Natural killer cell (primary cell): Measurements from ENCODE around the gene FAM13A. TPM values are rescaled to one million over a fixed set of nuclear protein-coding genes. Genes with fewer than 3 reads are reported as not detected.

Experiments used
- ATAC-seq, 3 donors: fragments of 150-1000 bp in 2 of 3; fragments of 200-7000 bp in 1 of 3; cut with Tn5 transposase; 1 replicate in 1 of 3; 2 replicates in 2 of 3; pipeline ENCODE4 v1.10.0; 2021; ENCODE audit warnings: mild to moderate bottlenecking in 2 of 3, moderate library complexity in 2 of 3
- DNase-seq, 2 donors: peaks; one replicate each; pipeline versions ENCODE4 v3.0.0 to v3.0.0-alpha.2; 2013 to 2021; ENCODE audit warnings: mixed read lengths in 1 of 2
- H3K27ac ChIP-seq: one replicate; pipeline ENCODE4 v1.5.1; 2013; ENCODE audit warnings: mild to moderate bottlenecking, low read length
- H3K27me3 ChIP-seq: one replicate; pipeline ENCODE4 v1.6.1; 2013; ENCODE audit warnings: low read length; ENCODE audit not compliant: control insufficient read depth, insufficient read depth
- H3K36me3 ChIP-seq: one replicate; pipeline ENCODE4 v1.6.1; 2013; ENCODE audit warnings: low read length; ENCODE audit not compliant: control insufficient read depth, insufficient read depth
- H3K4me1 ChIP-seq: one replicate; pipeline ENCODE4 v1.6.1; 2013; ENCODE audit warnings: low read length; ENCODE audit not compliant: control insufficient read depth, insufficient read depth
- H3K4me3 ChIP-seq: one replicate; pipeline ENCODE4 v1.5.1; 2013; ENCODE audit warnings: low read length
- H3K9me3 ChIP-seq: one replicate; pipeline ENCODE4 v1.6.1; 2013; ENCODE audit warnings: low read length; ENCODE audit not compliant: control insufficient read depth, insufficient read depth
- H3K27ac Mint-ChIP-seq, 2 donors: one replicate each; pipeline ENCODE4 v1.8.0; 2022; ENCODE audit warnings: mild to moderate bottlenecking in 2 of 2, mixed read lengths in 2 of 2, moderate library complexity in 1 of 2
- H3K27me3 Mint-ChIP-seq, 2 donors: one replicate each; pipeline ENCODE4 v1.8.0; 2022; ENCODE audit warnings: low read depth in 2 of 2, mixed read lengths in 2 of 2
- H3K36me3 Mint-ChIP-seq: one replicate; pipeline ENCODE4 v1.8.0; 2022; ENCODE audit warnings: mixed read lengths
- H3K4me1 Mint-ChIP-seq, 2 donors: one replicate each; pipeline ENCODE4 v1.8.0; 2022; ENCODE audit warnings: mixed read lengths in 2 of 2
- H3K4me3 Mint-ChIP-seq: one replicate; pipeline ENCODE4 v1.8.0; 2022; ENCODE audit warnings: mild to moderate bottlenecking, moderate library complexity, mixed read lengths
- H3K9me3 Mint-ChIP-seq, 2 donors: one replicate each; pipeline ENCODE4 v1.8.0; 2022; ENCODE audit warnings: mixed read lengths in 2 of 2
- CTCF ChIP-seq: fragments of 200-600 bp; IDR thresholded peaks from one replicate; pipeline ENCODE4 v1.8.0; 2022; ENCODE audit warnings: antibody characterized with exemption
- WGBS: methylation state at CpG from one replicate; pipeline ENCODE4 v1.1.7; 2013; ENCODE audit warnings: missing lambda C conversion rate; ENCODE audit not compliant: insufficient coverage; 5-methylcytosine and 5-hydroxymethylcytosine counted together
- intact Hi-C: fragments of 100-400 bp; cut with micrococcal nuclease; formaldehyde crosslinking; loops from one replicate; pipeline ENCODE4 v1.14.2; 2022
- total RNA-seq, 4 donors: library from RNA; stranded (reverse); fragments of 120-200 nt in 1 of 4; gene quantifications; one replicate each; pipeline versions ENCODE4 v1.2.3 to v1.2.4, GENCODE V29; 2013 to 2022

FAM13A gene
- total RNA-seq, 3 donors from 2014 or later (not counting 1 experiment from before 2014, with no cell fraction given), result 8.8 to 10.0 (median 8.9) TPM

GRCh38 chr4:88797725-88798124 lies 259.3 kb downstream of the FAM13A start:
- Mint-ChIP-seq H3K36me3 (no peaks in the 10 kb centered on the region), H3K4me3 (no peak overlapping the region), H3K27me3 (no peaks in the 10 kb centered on the region), H3K27ac (no peak overlapping the region), H3K4me1 (no peaks in the 10 kb centered on the region), H3K9me3 (no peaks in the 10 kb centered on the region)
- no peak overlapping the region for H3K4me3 ChIP-seq
- TF ChIP-seq CTCF, result no peak
- H3K27ac ChIP-seq, result no peak overlapping the region
- H3K36me3 ChIP-seq, result no peaks in the 10 kb centered on the region
- no peaks in the 10 kb centered on the region for H3K4me1 ChIP-seq
- no peak for DNase-seq
- ATAC-seq, result no peak
- intact Hi-C loops, result no loop called here
- H3K27me3 ChIP-seq, result no peaks in the 10 kb centered on the region
- no peaks in the 10 kb centered on the region for H3K9me3 ChIP-seq

- Mint-ChIP-seq H3K4me3 (no peak overlapping the region), H3K9me3 (no peaks in the 10 kb centered on the region), H3K27ac (no peak overlapping the region), H3K36me3 (no peaks in the 10 kb centered on the region), H3K27me3 (no peaks in the 10 kb centered on the region), H3K4me1 (peaks cover 0 to 6% of the 10 kb centered on the region in 2 donors)
- DNase-seq (no peak), ATAC-seq (no peak)
- Histone ChIP-seq H3K36me3 (no peaks in the 10 kb centered on the region), H3K27me3 (no peaks in the 10 kb centered on the region), H3K9me3 (no peaks in the 10 kb centered on the region), H3K27ac (no peak overlapping the region), H3K4me3 (no peak overlapping the region), H3K4me1 (no peaks in the 10 kb centered on the region)
- intact Hi-C loops, result no loop called here
- no peak for TF ChIP-seq CTCF
- WGBS, result no CpG with 5 or more reads among the region's 1 CpG
These were observed 260.4 kb downstream of the FAM13A start for GRCh38 chr4:88796545-88796944.

- Mint-ChIP-seq H3K36me3 (no peaks in the 10 kb centered on the region), H3K4me3 (no peak overlapping the region), H3K27me3 (no peaks in the 10 kb centered on the region), H3K27ac (no peak overlapping the region), H3K9me3 (no peaks in the 10 kb centered on the region), H3K4me1 (peaks cover 0 to 6% of the 10 kb centered on the region in 2 donors)
- Histone ChIP-seq H3K27me3 (no peaks in the 10 kb centered on the region), H3K9me3 (no peaks in the 10 kb centered on the region), H3K4me1 (no peaks in the 10 kb centered on the region), H3K36me3 (no peaks in the 10 kb centered on the region), H3K4me3 (no peak overlapping the region), H3K27ac (no peak overlapping the region)
- TF ChIP-seq CTCF, result no peak
- ATAC-seq (no peak), DNase-seq (no peak)
- intact Hi-C loops, result no loop called here
These were observed 262.0 kb downstream of the FAM13A start for GRCh38 chr4:88794952-88795351.

GRCh38 chr4:88794087-88794690 lies 262.8 kb downstream of the FAM13A start:
- no CpG with 5 or more reads among the region's 4 CpGs for WGBS
- H3K4me1 Mint-ChIP-seq, result peaks cover 0 to 6% of the 10 kb centered on the region in 2 donors

More at GRCh38 chr4:88794087-88794690, 262.8 kb downstream of the FAM13A start:
- Histone ChIP-seq H3K36me3 (no peaks in the 10 kb centered on the region), H3K27ac (no peak overlapping the region), H3K4me3 (no peak overlapping the region), H3K9me3 (no peaks in the 10 kb centered on the region), H3K4me1 (no peaks in the 10 kb centered on the region), H3K27me3 (no peaks in the 10 kb centered on the region)
- DNase-seq (no peak), ATAC-seq (no peak)
- intact Hi-C loops, result no loop called here
- Mint-ChIP-seq H3K27ac (no peak overlapping the region), H3K4me3 (no peak overlapping the region), H3K27me3 (no peaks in the 10 kb centered on the region), H3K9me3 (no peaks in the 10 kb centered on the region), H3K36me3 (no peaks in the 10 kb centered on the region)
- no peak for TF ChIP-seq CTCF
